ENCODE results near the gene C1orf210. TPM values are rescaled to one million over a fixed set of nuclear protein-coding genes. Genes with fewer than 3 reads are reported as not detected.

C1orf210 gene
- total RNA-seq, 3 donors from 2014 or later, result not detected

DNA sequence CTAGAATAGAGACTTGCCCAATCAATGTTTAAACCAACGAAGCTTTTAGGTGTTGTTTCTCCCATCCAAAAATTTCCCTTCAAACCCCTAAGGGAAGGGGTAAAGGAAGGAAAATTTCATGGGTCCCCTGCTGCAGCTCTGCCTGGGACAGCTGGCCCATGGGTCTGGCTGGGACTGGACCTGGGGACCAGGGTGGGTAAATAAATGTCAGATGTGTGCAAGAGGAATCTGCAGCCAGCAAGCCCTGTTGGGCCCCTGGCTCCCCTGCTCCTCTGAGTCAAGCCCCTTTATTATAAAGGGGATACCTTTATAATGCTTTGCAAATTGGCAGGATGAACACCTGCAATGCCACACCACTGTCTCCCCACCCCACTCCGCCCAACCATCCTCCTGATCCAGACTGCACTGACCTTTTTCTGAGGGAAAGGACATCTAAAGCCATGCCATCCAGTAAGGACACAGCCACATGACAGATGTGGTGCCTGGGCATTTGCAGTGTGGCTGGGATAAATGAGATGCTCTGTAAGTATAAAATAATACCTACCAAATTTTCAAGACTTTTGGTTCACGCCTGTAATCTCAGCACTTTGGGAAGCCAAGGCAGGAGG, 17.5 kb downstream of the C1orf210 start:
- ATAC-seq (no peak), DNase-seq (no peak)
- Mint-ChIP-seq H3K4me1 (ENCODE audit: low read depth) (peaks cover 13% of the 10 kb centered on the region), H3K4me3 (no peak overlapping the region), H3K27me3 (ENCODE audit: low read depth) (peaks cover 21% of the 10 kb centered on the region), H3K9me3 (peaks cover 5% of the 10 kb centered on the region), H3K36me3 (ENCODE audit: insufficient read depth) (no peaks in the 10 kb centered on the region)

GRCh38 chr1:43267291-43267805, 18.0 kb downstream of the C1orf210 start:
- ATAC-seq (no peak), DNase-seq (no peak)
- Mint-ChIP-seq H3K4me3 (no peak overlapping the region), H3K4me1 (ENCODE audit: low read depth) (peaks cover 13% of the 10 kb centered on the region), H3K27me3 (ENCODE audit: low read depth) (peaks cover 21% of the 10 kb centered on the region), H3K36me3 (ENCODE audit: insufficient read depth) (no peaks in the 10 kb centered on the region), H3K9me3 (peaks cover 5% of the 10 kb centered on the region)

GRCh38 chr1:43266881-43267280, 18.5 kb downstream of the C1orf210 start:
- no peak for DNase-seq
- H3K36me3 Mint-ChIP-seq (ENCODE audit: insufficient read depth), result no peaks in the 10 kb centered on the region
- H3K4me3 Mint-ChIP-seq, result no peak overlapping the region
- peaks cover 5% of the 10 kb centered on the region for H3K9me3 Mint-ChIP-seq
- peaks cover 18% of the 10 kb centered on the region for H3K27me3 Mint-ChIP-seq (ENCODE audit: low read depth)
- peaks cover 13% of the 10 kb centered on the region for H3K4me1 Mint-ChIP-seq (ENCODE audit: low read depth)
- ATAC-seq, result no peak

DNA sequence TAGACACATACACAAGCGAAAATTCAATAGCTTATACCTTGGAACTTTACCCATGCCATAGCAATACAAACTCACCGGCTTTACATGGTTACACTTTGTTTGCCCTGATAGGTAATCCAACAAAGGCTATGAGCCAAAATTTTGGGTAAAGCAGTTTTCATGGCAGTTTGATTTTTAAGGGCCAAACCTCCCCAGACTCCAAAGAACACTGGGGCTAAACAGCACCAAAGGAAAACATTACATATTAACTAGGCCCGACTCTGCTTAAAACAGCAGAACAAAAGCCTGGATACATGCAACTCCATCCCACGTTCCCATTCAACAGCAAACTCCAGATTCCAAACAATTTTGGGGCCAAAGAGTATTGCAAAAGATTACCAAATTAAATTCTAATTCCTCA, 19.9 kb downstream of the C1orf210 start:
- Mint-ChIP-seq H3K4me3 (no peak overlapping the region), H3K36me3 (ENCODE audit: insufficient read depth) (no peaks in the 10 kb centered on the region), H3K9me3 (peaks cover 5% of the 10 kb centered on the region), H3K4me1 (ENCODE audit: low read depth) (peaks cover 1% of the 10 kb centered on the region), H3K27me3 (ENCODE audit: low read depth) (peaks cover 13% of the 10 kb centered on the region)
- DNase-seq, result no peak
- no peak for ATAC-seq

DNA sequence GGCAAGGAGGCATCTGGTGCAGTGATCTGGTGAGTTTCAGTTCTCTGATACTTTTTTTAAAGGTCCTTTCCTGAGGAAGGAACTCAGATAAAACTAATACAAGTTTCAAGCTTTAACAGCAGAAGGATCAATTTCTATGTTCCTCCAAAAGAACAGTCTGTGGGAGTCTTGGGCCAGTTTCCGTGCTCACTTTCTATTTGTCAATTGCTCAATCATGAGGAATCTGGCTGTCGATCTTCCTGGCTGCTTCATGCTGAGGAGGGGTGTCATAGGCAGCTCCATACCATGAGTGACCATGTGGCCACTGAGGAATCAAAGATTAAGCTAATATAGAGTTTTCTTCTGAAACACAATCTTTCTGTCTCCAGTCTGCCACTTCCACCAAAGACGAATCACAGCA, 27.0 kb downstream of the C1orf210 start:
- H3K9me3 Mint-ChIP-seq, result peaks cover under 1% of the 10 kb centered on the region
- no peaks in the 10 kb centered on the region for H3K4me1 Mint-ChIP-seq (ENCODE audit: low read depth)
- DNase-seq, result no peak
- no peaks in the 10 kb centered on the region for H3K36me3 Mint-ChIP-seq (ENCODE audit: insufficient read depth)
- no peak for ATAC-seq
- H3K4me3 Mint-ChIP-seq, result no peak overlapping the region
- peaks cover 1% of the 10 kb centered on the region for H3K27me3 Mint-ChIP-seq (ENCODE audit: low read depth)

- no peak for ATAC-seq
- no peak for DNase-seq
- no peak overlapping the region for H3K4me3 Mint-ChIP-seq
- H3K4me1 Mint-ChIP-seq (ENCODE audit: low read depth), result no peaks in the 10 kb centered on the region
- peaks cover 7% of the 10 kb centered on the region for H3K27me3 Mint-ChIP-seq (ENCODE audit: low read depth)
- no peaks in the 10 kb centered on the region for H3K36me3 Mint-ChIP-seq (ENCODE audit: insufficient read depth)
- H3K9me3 Mint-ChIP-seq, result no peaks in the 10 kb centered on the region
Observed at GRCh38 chr1:43256675-43257570, 28.5 kb downstream of the C1orf210 start.

GRCh38 chr1:43255438-43256210, 29.8 kb downstream of the C1orf210 start:
- ATAC-seq (no peak), DNase-seq (no peak)
- Mint-ChIP-seq H3K9me3 (no peaks in the 10 kb centered on the region), H3K4me3 (no peak overlapping the region), H3K36me3 (ENCODE audit: insufficient read depth) (no peaks in the 10 kb centered on the region), H3K4me1 (ENCODE audit: low read depth) (no peaks in the 10 kb centered on the region), H3K27me3 (ENCODE audit: low read depth) (peaks cover 7% of the 10 kb centered on the region)

DNA sequence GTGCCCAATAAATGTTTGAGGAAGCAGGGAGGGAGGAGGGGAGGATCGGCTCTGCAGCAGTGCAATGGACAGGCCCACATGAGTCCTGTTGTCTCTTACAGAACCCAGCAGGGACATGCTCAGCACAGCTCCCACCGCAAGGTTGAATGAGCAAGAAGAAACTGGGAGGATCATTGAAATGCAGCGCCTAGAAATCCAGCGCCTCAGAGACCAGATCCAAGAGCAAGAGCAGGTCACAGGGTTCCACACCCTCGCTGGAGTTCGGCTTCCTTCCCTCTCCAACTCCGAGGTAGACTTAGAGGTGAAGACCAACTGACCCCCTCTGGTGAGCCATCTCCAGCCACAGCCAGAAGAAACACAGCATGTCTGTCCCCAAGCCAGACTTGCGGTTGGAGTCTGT, 31.5 kb downstream of the C1orf210 start:
- Mint-ChIP-seq H3K36me3 (ENCODE audit: insufficient read depth) (no peaks in the 10 kb centered on the region), H3K9me3 (no peaks in the 10 kb centered on the region), H3K27me3 (ENCODE audit: low read depth) (peaks cover 7% of the 10 kb centered on the region), H3K4me1 (ENCODE audit: low read depth) (no peaks in the 10 kb centered on the region), H3K4me3 (no peak overlapping the region)
- ATAC-seq (no peak), DNase-seq (no peak)

DNA sequence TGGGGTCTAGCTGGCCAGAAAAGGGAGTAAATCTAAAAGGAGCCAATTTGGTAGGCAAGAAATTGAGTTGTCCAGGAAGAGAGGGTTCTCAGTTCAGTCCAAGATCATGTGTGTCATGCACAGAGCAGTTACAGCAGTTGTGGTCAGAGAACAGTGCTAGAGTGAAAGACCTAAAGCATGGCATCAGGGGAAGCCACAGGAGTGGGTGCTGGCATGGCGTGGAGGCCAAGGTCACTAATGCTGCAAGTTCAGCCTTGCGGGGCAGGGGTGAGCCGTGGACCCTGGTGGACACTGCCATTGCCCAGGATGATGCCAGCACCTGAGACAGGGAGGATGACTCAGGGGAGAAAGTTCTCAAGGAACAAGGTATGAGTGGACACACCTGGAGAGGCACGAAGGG, 32.2 kb downstream of the C1orf210 start:
- H3K4me3 Mint-ChIP-seq, result no peak overlapping the region
- peaks cover 7% of the 10 kb centered on the region for H3K27me3 Mint-ChIP-seq (ENCODE audit: low read depth)
- no peaks in the 10 kb centered on the region for H3K36me3 Mint-ChIP-seq (ENCODE audit: insufficient read depth)
- ATAC-seq, result no peak
- no peak for DNase-seq
- no peaks in the 10 kb centered on the region for H3K9me3 Mint-ChIP-seq
- no peaks in the 10 kb centered on the region for H3K4me1 Mint-ChIP-seq (ENCODE audit: low read depth)

DNA sequence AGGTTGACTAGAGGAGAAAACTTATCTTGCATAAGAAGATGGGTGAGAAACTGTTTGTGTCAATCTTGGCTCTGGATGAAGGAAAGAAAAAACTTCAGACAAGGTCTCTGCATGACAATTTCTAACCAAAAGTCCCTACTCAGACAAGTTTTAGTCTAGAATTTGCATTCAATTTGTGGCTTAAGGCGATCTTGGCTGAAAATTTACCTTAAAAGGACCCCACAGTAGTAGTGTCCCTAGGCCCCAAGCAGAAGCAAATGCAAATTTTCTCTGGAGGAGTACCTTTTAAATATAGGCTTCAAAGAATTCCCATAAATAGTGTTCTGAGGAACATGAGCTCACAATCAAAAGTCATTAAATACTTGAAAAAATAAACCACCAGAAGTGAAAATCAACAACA, 33.2 kb downstream of the C1orf210 start:
- ATAC-seq (no peak), DNase-seq (no peak)
- Mint-ChIP-seq H3K4me3 (no peak overlapping the region), H3K4me1 (ENCODE audit: low read depth) (no peaks in the 10 kb centered on the region), H3K27me3 (ENCODE audit: low read depth) (peaks cover 7% of the 10 kb centered on the region), H3K36me3 (ENCODE audit: insufficient read depth) (no peaks in the 10 kb centered on the region), H3K9me3 (no peaks in the 10 kb centered on the region)

- H3K4me1 Mint-ChIP-seq (ENCODE audit: low read depth), result no peaks in the 10 kb centered on the region
- ATAC-seq (no peak), DNase-seq (no peak)
- H3K4me3 Mint-ChIP-seq, result no peak overlapping the region
- H3K36me3 Mint-ChIP-seq (ENCODE audit: insufficient read depth), result no peaks in the 10 kb centered on the region
- H3K9me3 Mint-ChIP-seq, result no peaks in the 10 kb centered on the region
- H3K27me3 Mint-ChIP-seq (ENCODE audit: low read depth), result peaks cover 9% of the 10 kb centered on the region
Observed at GRCh38 chr1:43251024-43251423, 34.4 kb downstream of the C1orf210 start.

DNA sequence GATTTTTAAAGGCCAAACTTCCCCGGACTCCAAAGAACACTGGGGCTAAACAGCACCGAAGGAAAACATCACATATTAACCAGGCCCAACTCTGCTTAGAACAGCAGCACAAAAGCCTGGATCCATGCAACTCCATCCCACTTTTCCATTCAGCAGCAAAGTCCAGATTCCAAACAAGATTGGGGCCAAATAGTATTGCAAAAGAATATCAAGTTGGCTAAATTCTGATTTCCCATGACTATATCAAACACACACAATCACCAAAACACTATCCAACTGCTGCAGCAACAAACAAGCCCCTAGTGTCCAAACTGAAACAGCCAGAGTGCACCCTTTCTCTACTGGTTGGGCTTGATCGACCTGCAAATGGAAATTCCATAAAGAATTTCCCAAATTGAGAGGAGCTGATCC, 35.0 kb downstream of the C1orf210 start:
- Mint-ChIP-seq H3K9me3 (no peaks in the 10 kb centered on the region), H3K4me3 (no peak overlapping the region), H3K4me1 (ENCODE audit: low read depth) (no peaks in the 10 kb centered on the region), H3K36me3 (ENCODE audit: insufficient read depth) (no peaks in the 10 kb centered on the region), H3K27me3 (ENCODE audit: low read depth) (peaks cover 9% of the 10 kb centered on the region)
- ATAC-seq (no peak), DNase-seq (no peak)

DNA sequence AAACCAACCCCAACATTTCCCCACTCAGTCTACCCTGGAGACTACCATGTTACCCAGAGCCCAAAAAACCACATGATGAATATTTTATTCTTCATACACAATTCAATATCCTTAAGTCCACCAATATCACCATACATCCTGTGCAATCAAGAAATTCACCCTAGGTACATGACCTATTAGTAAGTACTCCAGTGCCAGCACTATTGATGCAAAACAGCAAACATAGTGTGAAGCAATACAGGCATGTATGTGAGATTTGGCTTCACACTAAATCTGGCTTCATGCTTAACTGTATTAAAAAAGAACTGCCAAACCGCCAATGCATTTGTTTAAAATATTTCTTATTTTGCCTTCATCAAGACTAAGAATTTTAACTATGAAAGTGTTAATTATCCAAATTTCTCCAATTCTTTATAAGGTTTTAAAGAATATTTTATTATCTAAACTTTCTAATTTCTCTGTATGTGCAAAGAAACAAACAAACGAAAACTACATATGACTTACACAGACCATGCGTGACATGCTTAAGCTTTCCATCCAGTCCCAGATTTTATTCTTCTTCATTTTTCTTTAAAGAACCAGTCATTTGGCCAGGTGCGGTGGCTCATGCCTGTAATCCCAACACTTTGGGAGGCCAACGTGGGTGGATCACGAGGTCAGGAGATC, 38.0 kb downstream of the C1orf210 start:
- DNase-seq, result no peak
- H3K4me3 Mint-ChIP-seq, result no peak overlapping the region
- H3K4me1 Mint-ChIP-seq (ENCODE audit: low read depth), result no peaks in the 10 kb centered on the region
- no peaks in the 10 kb centered on the region for H3K9me3 Mint-ChIP-seq
- H3K27me3 Mint-ChIP-seq (ENCODE audit: low read depth), result peaks cover 2% of the 10 kb centered on the region
- no peak for ATAC-seq
- H3K36me3 Mint-ChIP-seq (ENCODE audit: insufficient read depth), result no peaks in the 10 kb centered on the region
